Caco-2 (cell line): ENCODE data around the gene TDRD6. TPM values are rescaled to one million over a fixed set of nuclear protein-coding genes. Genes with fewer than 3 reads are reported as not detected.

Experiments
- BruUV-seq: library from RNA; stranded (reverse); fragments of 400-500 nt; replicated peaks from 2 replicates; lab custom pipeline; 2021; lab: Mats Ljungman, UMichigan
- CTCF ChIA-PET: fragments of 300-600 bp; sonication (Branson Sonifier 250); formaldehyde crosslinking; loops from one replicate; lab custom pipeline; 2022; ENCODE audit warnings: antibody characterized with exemption; lab: Charles Lee
- POLR2A ChIA-PET: fragments of 300-600 bp; sonication (Branson Sonifier 250); formaldehyde crosslinking; loops from one replicate; lab custom pipeline; 2022; ENCODE audit warnings: antibody characterized with exemption; lab: Charles Lee
- DNase-seq, 2 experiments: peaks; one replicate each; pipeline versions ENCODE4 v3.0.0 to v3.0.0-alpha.2; 2020 to 2022
- H3K27me3 ChIP-seq: replicated peaks from 2 replicates; pipeline ENCODE4 v1.6.0; 2011; ENCODE audit warnings: low read length; ENCODE audit not compliant: control insufficient read depth, insufficient read depth
- H3K36me3 ChIP-seq: 2 replicates; pipeline ENCODE4 v1.5.1; 2011; ENCODE audit warnings: low read length; ENCODE audit not compliant: control insufficient read depth, insufficient read depth
- H3K4me1 ChIP-seq: fragments of 250-450 bp; sonication (Bioruptor Pico); 2 replicates; pipeline ENCODE4 v1.5.1; 2020; ENCODE audit warnings: mild to moderate bottlenecking
- H3K4me3 ChIP-seq: 2 replicates; pipeline ENCODE4 v1.5.1; 2011; ENCODE audit warnings: low read depth, mild to moderate bottlenecking, control low read depth, low read length
- H3K9me3 ChIP-seq: fragments of 250-450 bp; sonication (Bioruptor Pico); 2 replicates; pipeline ENCODE4 v1.5.1; 2020; ENCODE audit warnings: mild to moderate bottlenecking, moderate library complexity
- H3K27ac Mint-ChIP-seq: one replicate; pipeline ENCODE4 v1.8.0; 2022; ENCODE audit warnings: mixed read lengths; ENCODE audit not compliant: unreplicated experiment
- H3K27me3 Mint-ChIP-seq: one replicate; pipeline ENCODE4 v1.8.0; 2022; ENCODE audit warnings: mixed read lengths; ENCODE audit not compliant: insufficient read depth, unreplicated experiment
- H3K36me3 Mint-ChIP-seq: one replicate; pipeline ENCODE4 v1.8.0; 2022; ENCODE audit warnings: mild to moderate bottlenecking, mixed read lengths; ENCODE audit not compliant: insufficient read depth, unreplicated experiment
- H3K4me1 Mint-ChIP-seq: one replicate; pipeline ENCODE4 v1.8.0; 2022; ENCODE audit warnings: low read depth, mixed read lengths; ENCODE audit not compliant: unreplicated experiment
- H3K4me3 Mint-ChIP-seq: one replicate; pipeline ENCODE4 v1.8.0; 2022; ENCODE audit warnings: mild to moderate bottlenecking, moderate library complexity, mixed read lengths; ENCODE audit not compliant: unreplicated experiment
- H3K9me3 Mint-ChIP-seq: one replicate; pipeline ENCODE4 v1.8.0; 2022; ENCODE audit warnings: mixed read lengths; ENCODE audit not compliant: unreplicated experiment
- CTCF ChIP-seq, 2 experiments: fragments of 200-600 bp in 1 of 2; IDR thresholded peaks; 1 replicate in 1 of 2; 2 replicates in 1 of 2; pipeline versions ENCODE4 v1.5.1 to v1.8.0; 2011 to 2022; ENCODE audit warnings: antibody characterized with exemption in 1 of 2, control low read depth in 1 of 2, inconsistent platforms in 1 of 2, low read depth in 1 of 2, low read length in 1 of 2, mild to moderate bottlenecking in 1 of 2, moderate library complexity in 1 of 2; ENCODE audit not compliant: insufficient read depth in 1 of 2, severe bottlenecking in 1 of 2, unreplicated experiment in 1 of 2
- intact Hi-C: fragments of 100-400 bp; cut with micrococcal nuclease; formaldehyde crosslinking; loops from one replicate; pipeline ENCODE4 v1.10.0; 2022; ENCODE audit not compliant: unreplicated experiment
- total RNA-seq: library from RNA; stranded (reverse); gene quantifications from 2 replicates; pipeline ENCODE4 v1.2.3, GENCODE V29; 2022

Gene TDRD6
- total RNA-seq, 1 experiment from 2014 or later = not detected

DNA sequence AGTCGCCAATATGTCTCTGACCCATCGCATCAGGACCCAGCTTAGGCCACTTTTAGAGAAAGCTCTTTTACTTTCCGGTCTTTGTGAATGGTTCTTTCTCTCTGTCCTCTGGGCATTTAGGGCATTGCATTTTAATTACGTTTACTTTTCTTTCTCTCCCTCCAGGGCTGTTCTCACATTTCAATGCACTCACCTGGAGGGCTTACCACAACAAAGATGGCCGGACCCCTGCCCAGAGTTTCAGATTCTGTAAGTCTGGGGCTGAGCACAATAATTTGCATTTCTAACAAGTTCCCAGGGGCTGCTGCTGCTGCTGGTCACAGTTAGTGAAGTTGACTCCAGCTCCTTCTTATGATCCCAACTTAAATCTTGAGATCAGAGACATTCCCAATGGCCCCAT is 62.0 kb downstream of the TDRD6 start:
- no peak for DNase-seq
- intact Hi-C loops = no loop called here
- no peak for TF ChIP-seq CTCF (IDR thresholded peaks at IDR 0.05; ENCODE audit: insufficient read depth in 1 of 2, low read depth in 1 of 2, low read length in 1 of 2, severe bottlenecking in 1 of 2, unreplicated experiment in 1 of 2)
- peaks cover under 1% of the 10 kb centered on the region for H3K9me3 Mint-ChIP-seq
- Histone ChIP-seq H3K27me3 (no peaks in the 10 kb centered on the region), H3K9me3 (no peaks in the 10 kb centered on the region), H3K36me3 (no peaks in the 10 kb centered on the region), H3K4me3 (no peak overlapping the region), H3K4me1 (no peaks in the 10 kb centered on the region)
- peaks cover 9% of the 10 kb centered on the region for H3K27me3 Mint-ChIP-seq
- ChIA-PET POLR2A (no interaction called here), CTCF (no interaction called here)
- no peak overlapping the region for H3K27ac Mint-ChIP-seq
- BruUV-seq = no TSS peak
- H3K4me1 Mint-ChIP-seq = no peaks in the 10 kb centered on the region
- no peaks in the 10 kb centered on the region for H3K36me3 Mint-ChIP-seq
- no peak overlapping the region for H3K4me3 Mint-ChIP-seq

- ChIA-PET POLR2A (no interaction called here), CTCF (no interaction called here)
- no peaks in the 10 kb centered on the region for H3K36me3 ChIP-seq
- Mint-ChIP-seq H3K36me3 (no peaks in the 10 kb centered on the region), H3K4me3 (no peak overlapping the region), H3K27ac (no peak overlapping the region), H3K4me1 (no peaks in the 10 kb centered on the region), H3K9me3 (no peaks in the 10 kb centered on the region), H3K27me3 (no peaks in the 10 kb centered on the region)
- BruUV-seq = no TSS peak
- no peak for DNase-seq
- no peaks in the 10 kb centered on the region for H3K9me3 ChIP-seq
- no peak for TF ChIP-seq CTCF (IDR thresholded peaks at IDR 0.05; ENCODE audit: insufficient read depth in 1 of 2, low read depth in 1 of 2, low read length in 1 of 2, severe bottlenecking in 1 of 2, unreplicated experiment in 1 of 2)
- no peaks in the 10 kb centered on the region for H3K27me3 ChIP-seq
- no peak overlapping the region for H3K4me3 ChIP-seq
- intact Hi-C loops = no loop called here
- no peaks in the 10 kb centered on the region for H3K4me1 ChIP-seq
These were observed 64.0 kb downstream of the TDRD6 start for GRCh38 chr6:46751658-46752057.

Other genes with a start within 250 kb of the TDRD6 start
- not detected in 2 replicates for gene RCAN2, start 196.4 kb upstream of the TDRD6 start, total RNA-seq
- not detected in 2 replicates for gene CYP39A1, start 35.1 kb upstream of the TDRD6 start, total RNA-seq
- gene SLC25A27, start 34.9 kb upstream of the TDRD6 start, total RNA-seq = 0.64 TPM in 1 of 2 replicates, not detected in the other
- gene PLA2G7, start 47.5 kb downstream of the TDRD6 start, total RNA-seq = 0.19 and 0.32 TPM in 2 replicates
- not detected in 2 replicates for gene ANKRD66, start 59.0 kb downstream of the TDRD6 start, total RNA-seq
- gene MEP1A, start 105.5 kb downstream of the TDRD6 start, total RNA-seq = 8.1 and 12.0 TPM in 2 replicates
- gene ADGRF5, start 234.1 kb downstream of the TDRD6 start, total RNA-seq = not detected in 2 replicates